GM12878 (cell line): ENCODE data around the gene PPP2R3A. TPM values are rescaled to one million over a fixed set of nuclear protein-coding genes. Genes with fewer than 3 reads are reported as not detected.
A peak's percentile ranks its signal among the peaks of the same experiment; 100 is the strongest.

Source experiments
- ATAC-seq: fragments of 200-7000 bp; cut with Tn5 transposase; 3 replicates; pipeline ENCODE4 v1.9.1; 2020; ENCODE audit warnings: mild to moderate bottlenecking, moderate library complexity
- BruUV-seq: library from RNA; stranded (reverse); fragments of 400-500 nt; replicated peaks from 2 replicates; lab custom pipeline; 2021; lab: Mats Ljungman, UMichigan
- CTCF ChIA-PET: fragments of 300-600 bp; sonication (Branson Sonifier 250); formaldehyde crosslinking; extraction: SDS; loops from one replicate; lab custom pipeline; 2021; ENCODE audit warnings: inconsistent platforms; lab: Yijun Ruan, JAX
- POLR2A ChIA-PET: fragments of 350-600 bp; formaldehyde crosslinking; extraction: SDS; loops from one replicate; lab custom pipeline; 2021; ENCODE audit warnings: inconsistent platforms; lab: Charles Lee
- RAD21 ChIA-PET: fragments of 300-600 bp; sonication (Branson Sonifier 250); formaldehyde crosslinking; loops from one replicate; lab custom pipeline; 2023; ENCODE audit warnings: antibody characterized with exemption; ENCODE audit not compliant: unreplicated experiment; lab: Charles Lee
- SMC1A ChIA-PET: fragments of 300-600 bp; sonication (Branson Sonifier 250); formaldehyde crosslinking; loops from one replicate; lab custom pipeline; 2023; ENCODE audit not compliant: unreplicated experiment, uncharacterized antibody; lab: Charles Lee
- DNase-seq: peaks from one replicate; pipeline ENCODE4 v3.0.0-alpha.2; 2011; ENCODE audit warnings: low read depth, low spot score
- FAIRE-seq: peaks from 3 replicates; lab custom pipeline; 2011; peaks lifted over from hg19 to GRCh38; lab: Jason Lieb, UNC
- H2AFZ ChIP-seq: 2 replicates; pipeline ENCODE4 v1.6.0; 2011; ENCODE audit warnings: low read depth, low read length, control low read depth; ENCODE audit not compliant: control insufficient read depth
- H3K27ac ChIP-seq: 2 replicates; pipeline ENCODE4 v1.5.1; 2011; ENCODE audit warnings: control low read depth; ENCODE audit not compliant: control insufficient read depth, insufficient read depth
- H3K27me3 ChIP-seq, 2 experiments: replicated peaks in 1 of 2; 2 replicates each; pipeline versions ENCODE4 v1.6.0 to v1.6.1; 2011; ENCODE audit warnings: low read length in 1 of 2; ENCODE audit not compliant: control insufficient read depth in 2 of 2, insufficient read depth in 2 of 2
- H3K36me3 ChIP-seq, 2 experiments: 2 replicates each; pipeline ENCODE4 v1.5.1; 2011; ENCODE audit warnings: low read length in 1 of 2; ENCODE audit not compliant: control insufficient read depth in 2 of 2, insufficient read depth in 2 of 2
- H3K4me1 ChIP-seq: 2 replicates; pipeline ENCODE4 v1.6.1; 2011; ENCODE audit warnings: mild to moderate bottlenecking, low read length, moderate library complexity, mixed read lengths; ENCODE audit not compliant: control insufficient read depth, insufficient read depth
- H3K4me2 ChIP-seq: 2 replicates; pipeline ENCODE4 v1.6.0; 2011; ENCODE audit warnings: control low read depth; ENCODE audit not compliant: control insufficient read depth, insufficient read depth
- H3K4me3 ChIP-seq: fragments of 200-600 bp; sonication (generic); 2 replicates; pipeline ENCODE4 v1.5.1; 2016
- H3K79me2 ChIP-seq: 2 replicates; pipeline ENCODE4 v1.6.0; 2011; ENCODE audit warnings: low read length; ENCODE audit not compliant: control insufficient read depth, insufficient read depth
- H3K9ac ChIP-seq: 2 replicates; pipeline ENCODE4 v1.8.0; 2011; ENCODE audit warnings: low read length, control low read depth, mixed read lengths; ENCODE audit not compliant: control insufficient read depth, insufficient read depth
- H3K9me3 ChIP-seq: replicated peaks from 3 replicates; pipeline ENCODE4 v1.5.1; 2011; ENCODE audit warnings: mild to moderate bottlenecking, low read length; ENCODE audit not compliant: control insufficient read depth, insufficient read depth
- H4K20me1 ChIP-seq: 2 replicates; pipeline ENCODE4 v1.6.0; 2011; ENCODE audit not compliant: control insufficient read depth, insufficient read depth
- ATF7 ChIP-seq: fragments of 450-650 bp; IDR thresholded peaks from 2 replicates; pipeline ENCODE4 v1.6.1; 2016; ENCODE audit warnings: low read depth, mild to moderate bottlenecking
- CHD2 ChIP-seq: IDR thresholded peaks from 2 replicates; pipeline ENCODE4 v1.6.1; 2011; ENCODE audit warnings: low read depth, low read length, improper control_type of control experiment, borderline replicate concordance
- DPF2 ChIP-seq: fragments of 450-650 bp; IDR thresholded peaks from 2 replicates; pipeline ENCODE4 v1.6.1; 2017; ENCODE audit warnings: mild to moderate bottlenecking
- HDAC2 ChIP-seq: fragments of 200-600 bp; sonication (generic); IDR thresholded peaks from 2 replicates; pipeline ENCODE4 v1.6.1; 2017
- NR2F1 ChIP-seq: fragments of 450-650 bp; conservative IDR thresholded peaks from 2 replicates; pipeline ENCODE4 v1.6.1; 2017; ENCODE audit warnings: mild to moderate bottlenecking
- POLR2A ChIP-seq: IDR thresholded peaks from 2 replicates; pipeline ENCODE4 v1.6.1; 2011; ENCODE audit warnings: low read depth, mild to moderate bottlenecking, low read length
- RCOR1 ChIP-seq: conservative IDR thresholded peaks from 2 replicates; pipeline ENCODE4 v1.6.1; 2012; ENCODE audit warnings: low read depth, low read length, improper control_type of control experiment
- SRF ChIP-seq, 2 experiments: IDR thresholded peaks; 2 replicates each; pipeline ENCODE4 v1.6.1; 2011; ENCODE audit warnings: low read depth in 2 of 2, low read length in 2 of 2, mild to moderate bottlenecking in 1 of 2, moderate library complexity in 1 of 2
- STAT1 ChIP-seq: fragments of 450-650 bp; conservative IDR thresholded peaks from 2 replicates; pipeline ENCODE4 v1.6.1; 2014; ENCODE audit warnings: antibody characterized with exemption, mild to moderate bottlenecking
- ZNF217 ChIP-seq: fragments of 450-650 bp; IDR thresholded peaks from 2 replicates; pipeline ENCODE4 v1.6.1; 2017; ENCODE audit warnings: antibody characterized with exemption, mild to moderate bottlenecking
- WGBS: methylation state at CpG from one replicate; pipeline ENCODE4 v1.1.6; 2016; ENCODE audit warnings: low lambda C conversion rate; ENCODE audit not compliant: insufficient replicate concordance, insufficient coverage; ENCODE audit errors: missing lambda C conversion rate; 5-methylcytosine and 5-hydroxymethylcytosine counted together
- in situ Hi-C: fragments of 300-500 bp; cut with MboI; formaldehyde crosslinking; loops from 9 replicates; pipeline ENCODE4 v1.14.3; 2018; ENCODE audit warnings: mixed read lengths
- intact Hi-C: fragments of 100-400 bp; cut with micrococcal nuclease; formaldehyde crosslinking; loops from one replicate; pipeline ENCODE4 v1.14.2; 2022; ENCODE audit not compliant: unreplicated experiment
- polyA plus RNA-seq, 11 experiments: library from polyadenylated mRNA; depleted of rRNA in 4 of 11; unstranded in 6 of 11; stranded (reverse) in 5 of 11; fragments of >200 nt; fragmentation: Nextera tagmentation in 4 of 11; fragmentation: Illumina TruSeq in 1 of 11; extraction: Ambion mirVana in 4 of 11; extraction: Trizol in 1 of 11; gene quantifications; 1 replicate in 1 of 11; 2 replicates in 10 of 11; pipeline versions ENCODE4 v1.2.1 to v1.2.3, GENCODE V29; 2011 to 2016; ENCODE audit warnings: inconsistent platforms in 2 of 11, missing spikeins in 2 of 11, low read depth in 1 of 11
- total RNA-seq, 4 experiments: library from RNA; depleted of rRNA in 3 of 4; stranded (reverse); fragments of >200 nt in 3 of 4; fragmentation: Illumina TruSeq in 1 of 4; extraction: Trizol in 1 of 4; gene quantifications; 2 replicates each; pipeline versions ENCODE4 v1.2.1 to v1.2.3, GENCODE V29; 2013 to 2021
- TF ChIP-seq, protein P1 (sequence below): fragments of 450-650 bp; conservative IDR thresholded peaks from 2 replicates; pipeline ENCODE4 v1.6.1; 2017; ENCODE audit warnings: mild to moderate bottlenecking, moderate library complexity
- TF ChIP-seq, protein P2 (sequence below): IDR thresholded peaks from 2 replicates; pipeline ENCODE4 v1.6.1; 2011; ENCODE audit warnings: low read depth, mild to moderate bottlenecking, low read length, moderate library complexity, borderline replicate concordance; ENCODE audit errors: extremely low read depth
- TF ChIP-seq, protein P3 (sequence below): IDR thresholded peaks from 2 replicates; pipeline ENCODE4 v1.6.1; 2012; ENCODE audit warnings: low read depth, low read length, improper control_type of control experiment
- TF ChIP-seq, protein P4 (sequence below): fragments of 450-650 bp; IDR thresholded peaks from 2 replicates; pipeline ENCODE4 v1.6.1; 2014; ENCODE audit warnings: mild to moderate bottlenecking
- TF ChIP-seq, protein P5 (sequence below): fragments of 450-650 bp; IDR thresholded peaks from 2 replicates; pipeline ENCODE4 v1.6.1; 2016; ENCODE audit warnings: mild to moderate bottlenecking

PPP2R3A gene
- total and polyA plus RNA-seq, 10 of the 15 experiments (the other 5 are each of a cell fraction or from before 2014, with no cell fraction given), result under 0.01 to 0.16 (median 0.06) TPM; not detected in 5

DNA sequence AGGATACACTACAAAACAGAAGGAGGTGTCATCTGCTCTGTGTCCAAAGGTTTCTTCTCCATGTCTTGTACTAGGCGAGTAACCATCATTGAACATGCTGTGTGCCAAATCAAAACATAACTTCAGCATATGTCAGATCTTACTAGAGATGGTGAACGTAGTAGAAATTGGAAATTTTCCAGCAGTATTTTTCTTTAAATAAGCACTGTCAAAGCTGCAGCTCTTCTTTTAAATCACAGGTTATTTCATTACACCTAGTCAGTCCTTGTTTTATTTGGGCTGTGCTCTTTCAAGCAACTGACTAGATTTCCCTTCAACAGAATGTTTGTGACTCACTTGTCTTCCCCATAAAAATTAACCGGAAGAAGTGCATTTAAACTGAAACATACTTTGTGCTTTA lies 184.1 kb downstream of the PPP2R3A start:
- peaks cover 0 to 26% of the 10 kb centered on the region in 2 experiments; a peak in 3 of 4 replicates for H3K36me3 ChIP-seq
- peaks cover 44% of the 10 kb centered on the region for H3K79me2 ChIP-seq
- H2AFZ ChIP-seq, result no peak overlapping the region
- in situ Hi-C loops (no loop called here), intact Hi-C loops (no loop called here)
- H3K4me3 ChIP-seq, result no peak overlapping the region
- CTCF ChIA-PET, result no interaction called here
- SMC1A ChIA-PET, result interaction anchor here (1.0 to 1.6 kb wide), 3 partner anchors 38 to 48 kb away, joined by 3 to 8 read pairs (median 3); partner anchors contain the start of gene MSL2
- no peaks in the 10 kb centered on the region for H3K27me3 ChIP-seq
- peak overlapping the region; percentile 10; the same call in 1 of the 2 replicates for H3K27ac ChIP-seq
- ATAC-seq (no peak), DNase-seq (no peak), FAIRE-seq (peak; percentile 66)
- WGBS, result 17% methylated on average over 3 of the region's 3 CpGs
- RAD21 ChIA-PET, result no interaction called here
- H3K4me2 ChIP-seq, result no peak overlapping the region
- no peak overlapping the region for H3K9ac ChIP-seq
- peaks cover 3% of the 10 kb centered on the region; the same call in 1 of the 2 replicates for H4K20me1 ChIP-seq
- H3K9me3 ChIP-seq, result no peaks in the 10 kb centered on the region
- H3K4me1 ChIP-seq, result no peaks in the 10 kb centered on the region
- BruUV-seq, result TSS peak; percentile 31
- TF ChIP-seq CHD2, result no peak
- TF ChIP-seq NR2F1, result no peak
- no peak for TF ChIP-seq POLR2A
- TF ChIP-seq, protein P1, sequence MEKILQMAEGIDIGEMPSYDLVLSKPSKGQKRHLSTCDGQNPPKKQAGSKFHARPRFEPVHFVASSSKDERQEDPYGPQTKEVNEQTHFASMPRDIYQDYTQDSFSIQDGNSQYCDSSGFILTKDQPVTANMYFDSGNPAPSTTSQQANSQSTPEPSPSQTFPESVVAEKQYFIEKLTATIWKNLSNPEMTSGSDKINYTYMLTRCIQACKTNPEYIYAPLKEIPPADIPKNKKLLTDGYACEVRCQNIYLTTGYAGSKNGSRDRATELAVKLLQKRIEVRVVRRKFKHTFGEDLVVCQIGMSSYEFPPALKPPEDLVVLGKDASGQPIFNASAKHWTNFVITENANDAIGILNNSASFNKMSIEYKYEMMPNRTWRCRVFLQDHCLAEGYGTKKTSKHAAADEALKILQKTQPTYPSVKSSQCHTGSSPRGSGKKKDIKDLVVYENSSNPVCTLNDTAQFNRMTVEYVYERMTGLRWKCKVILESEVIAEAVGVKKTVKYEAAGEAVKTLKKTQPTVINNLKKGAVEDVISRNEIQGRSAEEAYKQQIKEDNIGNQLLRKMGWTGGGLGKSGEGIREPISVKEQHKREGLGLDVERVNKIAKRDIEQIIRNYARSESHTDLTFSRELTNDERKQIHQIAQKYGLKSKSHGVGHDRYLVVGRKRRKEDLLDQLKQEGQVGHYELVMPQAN, result no peak
- TF ChIP-seq ATF7, result no peak
- TF ChIP-seq ZNF217, result no peak
- TF ChIP-seq SRF (IDR thresholded peaks at IDR 0.05; ENCODE audit: low read depth in 2 of 2, low read length in 2 of 2), result no peak
- TF ChIP-seq, protein P2, sequence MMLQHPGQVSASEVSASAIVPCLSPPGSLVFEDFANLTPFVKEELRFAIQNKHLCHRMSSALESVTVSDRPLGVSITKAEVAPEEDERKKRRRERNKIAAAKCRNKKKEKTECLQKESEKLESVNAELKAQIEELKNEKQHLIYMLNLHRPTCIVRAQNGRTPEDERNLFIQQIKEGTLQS, result no peak
- TF ChIP-seq, protein P3, sequence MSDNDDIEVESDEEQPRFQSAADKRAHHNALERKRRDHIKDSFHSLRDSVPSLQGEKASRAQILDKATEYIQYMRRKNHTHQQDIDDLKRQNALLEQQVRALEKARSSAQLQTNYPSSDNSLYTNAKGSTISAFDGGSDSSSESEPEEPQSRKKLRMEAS, result no peak
- no peak for TF ChIP-seq STAT1
- TF ChIP-seq RCOR1, result no peak
- no peak for TF ChIP-seq DPF2
- TF ChIP-seq HDAC2, result no peak
- TF ChIP-seq, protein P4, sequence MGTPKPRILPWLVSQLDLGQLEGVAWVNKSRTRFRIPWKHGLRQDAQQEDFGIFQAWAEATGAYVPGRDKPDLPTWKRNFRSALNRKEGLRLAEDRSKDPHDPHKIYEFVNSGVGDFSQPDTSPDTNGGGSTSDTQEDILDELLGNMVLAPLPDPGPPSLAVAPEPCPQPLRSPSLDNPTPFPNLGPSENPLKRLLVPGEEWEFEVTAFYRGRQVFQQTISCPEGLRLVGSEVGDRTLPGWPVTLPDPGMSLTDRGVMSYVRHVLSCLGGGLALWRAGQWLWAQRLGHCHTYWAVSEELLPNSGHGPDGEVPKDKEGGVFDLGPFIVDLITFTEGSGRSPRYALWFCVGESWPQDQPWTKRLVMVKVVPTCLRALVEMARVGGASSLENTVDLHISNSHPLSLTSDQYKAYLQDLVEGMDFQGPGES, result no peak
- TF ChIP-seq, protein P5, sequence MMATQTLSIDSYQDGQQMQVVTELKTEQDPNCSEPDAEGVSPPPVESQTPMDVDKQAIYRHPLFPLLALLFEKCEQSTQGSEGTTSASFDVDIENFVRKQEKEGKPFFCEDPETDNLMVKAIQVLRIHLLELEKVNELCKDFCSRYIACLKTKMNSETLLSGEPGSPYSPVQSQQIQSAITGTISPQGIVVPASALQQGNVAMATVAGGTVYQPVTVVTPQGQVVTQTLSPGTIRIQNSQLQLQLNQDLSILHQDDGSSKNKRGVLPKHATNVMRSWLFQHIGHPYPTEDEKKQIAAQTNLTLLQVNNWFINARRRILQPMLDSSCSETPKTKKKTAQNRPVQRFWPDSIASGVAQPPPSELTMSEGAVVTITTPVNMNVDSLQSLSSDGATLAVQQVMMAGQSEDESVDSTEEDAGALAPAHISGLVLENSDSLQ, result no peak
- POLR2A ChIA-PET, result no interaction called here
